Activated naive CD4-positive, alpha-beta T cell (primary cell): ENCODE measurements around the gene TRIM32.

Experiments
- DNase-seq, 4 experiments: peaks; one replicate each; lab custom pipeline; 2025; lab: John Stamatoyannopoulos, UW

Gene TRIM32

DNA sequence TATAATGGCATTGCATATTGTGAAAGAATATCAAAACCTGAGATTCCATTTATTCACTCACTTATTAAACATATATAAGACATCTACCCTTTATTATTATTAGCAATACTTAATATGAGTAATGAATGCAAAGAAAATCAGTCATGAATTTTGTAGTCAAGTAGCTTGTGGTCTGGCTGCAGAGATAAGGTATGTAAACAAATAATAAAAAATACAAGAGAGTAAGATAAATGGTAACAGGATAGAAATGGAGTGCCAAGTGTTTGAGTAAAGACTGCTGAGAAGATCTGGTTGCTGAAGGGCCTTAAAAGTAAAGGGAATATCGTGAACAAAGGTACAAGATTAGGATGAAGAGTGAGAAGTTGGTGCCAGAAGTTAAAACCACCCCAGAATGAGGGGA, 18.4 kb downstream of the TRIM32 start:
- DNase-seq = no peak

DNA sequence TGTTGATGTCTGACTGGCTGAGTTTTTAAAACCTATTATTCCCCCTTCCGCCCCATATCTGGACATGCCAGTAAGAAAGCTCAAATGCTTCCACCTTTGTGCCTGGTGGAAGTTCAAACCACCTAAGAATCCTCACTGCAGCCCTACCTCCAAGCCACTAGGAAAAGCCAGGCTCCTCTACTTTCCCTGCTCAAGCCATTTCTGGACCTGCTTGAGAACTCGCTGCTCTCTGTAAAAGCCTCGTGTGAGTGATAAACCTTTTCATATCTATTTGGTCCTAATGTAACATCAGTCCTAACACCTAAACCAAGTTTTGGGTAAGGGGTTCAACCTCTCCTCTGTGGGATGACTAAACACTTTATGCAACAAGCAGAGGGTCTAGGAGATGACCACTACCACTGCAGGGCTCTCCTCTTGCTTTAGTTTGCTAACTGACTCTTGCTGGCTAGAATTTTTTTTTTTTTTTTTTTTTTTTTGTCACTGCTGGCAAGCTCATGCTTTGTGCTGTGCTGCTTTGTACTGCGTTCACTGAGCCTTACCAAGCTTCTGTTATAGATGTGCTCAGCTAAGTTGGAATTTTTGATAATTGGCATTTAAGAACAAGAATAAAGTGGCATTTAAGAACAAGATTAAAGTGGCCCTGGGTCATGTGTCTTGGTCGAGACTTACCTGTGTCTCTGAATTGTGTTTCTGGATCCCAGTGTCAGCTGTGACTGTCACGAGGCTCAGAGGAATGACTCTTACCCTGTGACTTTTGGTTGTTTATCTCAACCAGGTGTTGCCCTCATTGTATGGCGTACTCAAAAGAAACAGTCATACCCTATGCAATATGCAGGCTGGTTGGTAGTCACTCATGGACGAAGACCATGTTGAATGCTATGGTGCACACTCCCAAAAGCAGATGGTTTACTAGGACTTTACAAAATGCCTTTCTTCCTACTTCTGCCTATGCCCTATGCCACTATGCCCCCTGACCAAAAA, 19.5 kb downstream of the TRIM32 start:
- DNase-seq = no peak

DNA sequence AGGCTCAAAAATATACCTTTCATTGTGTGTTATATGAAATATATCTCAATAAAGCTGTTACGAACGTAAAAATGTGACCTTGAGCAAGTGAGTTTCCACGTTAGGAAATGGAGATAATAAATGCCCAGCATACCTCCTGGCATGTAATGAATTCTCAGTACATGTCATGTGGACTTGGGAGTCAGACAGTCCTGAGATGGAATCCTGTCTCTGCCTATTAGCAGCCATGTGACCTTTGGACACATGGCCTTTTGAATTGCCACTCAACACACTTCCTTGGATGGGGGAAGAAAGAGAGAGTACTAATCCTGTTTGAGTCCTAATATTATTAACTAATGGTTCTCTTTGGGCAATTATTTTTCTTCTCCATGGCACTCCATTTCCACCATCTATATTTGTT, 25.7 kb downstream of the TRIM32 start:
- no peak for DNase-seq

DNA sequence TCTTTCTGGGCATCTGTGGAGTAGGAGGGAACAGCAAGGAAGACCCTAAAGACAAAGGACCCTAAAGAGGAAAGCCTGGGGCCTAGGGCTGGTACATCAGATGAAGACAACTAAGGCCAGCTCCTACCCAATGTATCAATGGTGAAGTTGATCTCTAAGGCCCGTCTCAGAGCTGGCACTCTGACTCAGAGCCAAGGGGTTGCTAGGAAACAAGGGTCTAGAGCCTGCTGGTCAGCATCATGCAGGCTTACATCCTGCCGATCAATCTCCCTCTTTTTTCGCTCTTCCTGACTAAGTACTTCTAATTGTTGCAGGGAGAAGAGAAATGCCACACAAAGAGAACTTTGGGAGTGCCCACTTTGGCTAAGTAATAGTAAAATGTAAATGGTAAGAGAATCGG, 26.2 kb downstream of the TRIM32 start:
- DNase-seq = no peak

DNA sequence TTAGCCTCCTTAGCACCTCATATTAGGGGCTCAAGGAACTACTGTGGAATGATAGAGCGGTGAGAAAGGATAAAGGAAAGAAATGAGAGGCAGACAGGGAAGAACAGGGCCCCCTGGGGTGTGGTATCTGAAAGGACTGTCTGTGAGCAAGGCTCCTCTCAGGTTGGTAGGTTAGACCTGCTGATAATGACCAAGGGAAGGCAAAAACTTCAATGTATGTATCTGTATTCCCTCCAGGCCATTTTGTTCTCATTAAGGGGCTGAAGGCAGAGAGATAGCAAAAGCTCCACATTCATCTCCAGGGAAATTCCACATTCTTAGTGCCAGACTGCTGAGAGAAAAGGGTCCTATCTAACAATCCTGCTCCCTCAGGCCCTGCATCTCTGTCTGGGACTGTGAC, 28.6 kb downstream of the TRIM32 start:
- no peak for DNase-seq

DNA sequence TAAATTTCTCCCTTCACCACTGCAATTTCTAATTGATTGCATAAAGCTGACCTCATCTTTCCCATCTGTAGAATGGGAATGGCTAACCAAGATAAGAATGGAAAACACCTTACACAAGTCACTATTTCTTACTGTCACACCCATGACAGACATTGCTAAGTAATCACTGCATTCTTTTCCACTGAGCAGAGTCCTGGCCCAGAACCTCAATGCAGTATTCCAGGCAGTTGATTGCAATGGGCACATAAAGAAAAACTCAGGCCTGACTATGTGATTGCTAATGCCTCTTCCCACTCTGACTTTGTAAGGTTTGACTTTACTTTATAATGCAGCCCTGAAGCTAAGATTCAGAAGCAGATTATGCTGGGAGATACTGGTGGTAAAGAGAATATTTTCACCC, 29.3 kb downstream of the TRIM32 start:
- DNase-seq = no peak

DNA sequence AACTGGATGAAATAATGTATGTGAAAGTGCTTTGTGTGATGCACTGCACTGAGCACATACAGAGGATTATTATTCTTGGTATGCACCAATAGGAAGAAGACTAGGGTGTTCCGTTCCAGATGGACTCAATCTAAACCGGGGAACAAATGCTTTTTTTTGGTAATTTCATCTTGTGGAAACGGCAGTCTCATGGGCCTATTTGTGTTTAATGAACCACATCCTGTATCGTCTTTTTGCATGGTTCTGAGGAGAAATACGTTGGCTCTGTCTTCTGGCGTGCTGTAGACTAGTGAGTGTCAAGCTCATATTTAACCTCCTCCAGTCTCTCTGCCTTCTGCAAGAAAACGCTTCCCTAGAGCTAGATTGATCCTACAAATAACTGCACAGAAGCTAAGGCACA, 30.0 kb downstream of the TRIM32 start:
- no peak for DNase-seq

DNA sequence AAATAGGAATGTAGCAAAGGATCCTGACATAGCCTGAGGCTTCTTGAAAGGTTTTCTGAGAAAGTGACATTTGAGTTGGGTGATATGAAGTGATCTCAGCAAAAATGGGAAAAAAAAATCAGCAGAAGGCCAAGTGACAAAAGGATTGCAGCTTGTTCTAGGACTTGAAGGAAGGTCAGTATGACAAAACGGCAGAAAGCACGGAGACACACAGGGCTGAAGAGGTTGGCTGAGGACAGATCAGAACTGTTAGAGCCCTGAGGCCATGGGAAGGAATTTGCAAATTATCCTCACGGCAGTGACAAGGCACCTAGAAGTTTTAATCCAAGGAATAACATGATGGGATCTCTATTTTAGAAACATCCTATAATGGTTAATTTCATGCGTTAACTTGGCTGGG, 31.0 kb downstream of the TRIM32 start:
- no peak for DNase-seq

DNA sequence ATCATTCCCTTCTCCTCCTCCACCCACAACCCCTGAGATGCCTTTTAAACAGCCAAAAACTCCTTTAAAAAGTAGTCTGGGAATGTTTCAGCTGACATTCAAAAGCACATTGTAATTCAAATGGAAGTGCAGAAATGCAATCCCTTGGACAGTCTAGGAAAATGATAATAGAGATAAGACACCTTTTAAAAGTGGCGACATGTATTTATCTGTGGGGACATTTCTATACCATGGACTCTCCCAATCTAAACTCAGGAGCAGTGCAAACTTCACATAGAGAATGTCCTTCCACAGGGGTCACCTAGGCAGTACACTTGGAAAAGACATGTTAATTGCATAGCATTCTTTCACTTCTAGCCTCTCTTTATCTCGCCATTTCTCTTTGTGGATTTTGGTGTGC, 33.0 kb downstream of the TRIM32 start:
- no peak for DNase-seq

DNA sequence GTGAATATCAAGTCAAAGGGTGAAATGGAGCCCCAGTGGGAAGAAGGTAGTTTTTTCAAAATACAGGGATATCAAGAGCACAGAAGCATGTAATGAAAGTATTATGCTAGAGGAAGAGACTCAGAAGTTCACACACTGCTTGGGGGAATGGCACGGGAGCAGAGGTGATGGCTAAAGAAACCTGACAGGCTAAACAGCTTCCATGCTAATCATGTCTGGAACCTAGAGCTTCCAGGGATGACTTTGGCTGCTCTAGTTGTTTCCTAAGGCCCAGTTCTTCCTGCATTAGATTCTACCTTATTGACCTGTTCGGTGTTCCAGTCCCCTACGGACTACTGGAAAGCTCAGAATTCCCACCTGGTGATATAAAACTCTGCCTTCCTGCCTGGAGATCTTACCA, 34.3 kb downstream of the TRIM32 start:
- DNase-seq = no peak

DNA sequence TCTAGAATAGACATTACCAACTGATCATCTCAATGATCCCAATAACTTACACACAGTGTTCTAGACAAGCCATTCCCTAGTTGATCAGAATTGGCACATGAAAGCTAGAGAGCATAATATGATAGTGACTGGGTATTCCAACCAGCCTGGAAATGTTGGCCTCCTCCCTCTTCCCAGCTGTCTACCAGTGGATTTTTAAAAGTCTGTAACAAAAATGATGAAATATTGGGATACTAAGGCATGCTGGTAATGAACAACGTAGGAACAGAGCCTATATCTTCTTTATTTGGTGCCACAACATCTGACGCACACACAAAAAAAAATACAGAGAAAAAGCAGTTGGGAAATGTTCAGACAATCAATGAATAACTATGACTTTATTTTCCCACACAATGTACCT, 34.8 kb downstream of the TRIM32 start:
- no peak for DNase-seq

DNA sequence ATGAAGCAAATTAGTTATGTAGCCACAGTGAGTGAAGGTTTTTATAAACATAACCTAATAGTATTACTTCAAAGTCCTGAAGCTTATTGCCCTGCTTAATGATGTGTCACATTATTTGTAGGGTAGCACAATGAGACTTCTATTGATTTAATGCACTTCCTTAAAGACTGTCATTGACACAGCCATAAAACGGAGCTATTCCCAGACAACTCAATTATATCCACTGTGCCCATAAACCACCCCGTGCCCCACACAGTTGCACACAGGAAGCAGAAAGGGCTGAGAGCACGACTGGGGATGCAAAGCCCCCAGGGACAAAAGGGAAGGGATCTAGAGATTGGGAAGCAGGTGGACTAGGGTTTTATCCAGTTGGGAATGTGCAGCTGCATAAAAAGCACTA, 37.0 kb downstream of the TRIM32 start:
- DNase-seq = no peak

DNA sequence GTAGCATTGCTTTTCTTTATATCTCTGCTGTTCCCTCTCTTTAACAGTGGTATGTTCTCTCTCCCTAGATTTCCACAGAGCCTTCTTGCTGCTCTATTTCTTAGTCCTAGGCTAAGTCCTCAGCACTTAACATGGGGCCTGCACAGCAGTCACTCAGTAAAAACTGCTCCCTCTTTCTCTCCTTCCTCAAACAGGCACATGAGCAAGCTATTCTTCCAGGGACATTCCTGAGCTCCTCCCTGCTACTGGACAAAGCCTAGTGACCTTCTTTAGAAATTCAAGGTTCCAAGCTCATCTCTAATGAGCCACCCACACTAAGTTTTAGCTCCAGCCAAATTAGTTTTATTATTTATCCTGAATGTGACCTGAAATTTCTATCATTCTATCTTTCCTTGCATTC, 39.5 kb downstream of the TRIM32 start:
- DNase-seq = no peak

DNA sequence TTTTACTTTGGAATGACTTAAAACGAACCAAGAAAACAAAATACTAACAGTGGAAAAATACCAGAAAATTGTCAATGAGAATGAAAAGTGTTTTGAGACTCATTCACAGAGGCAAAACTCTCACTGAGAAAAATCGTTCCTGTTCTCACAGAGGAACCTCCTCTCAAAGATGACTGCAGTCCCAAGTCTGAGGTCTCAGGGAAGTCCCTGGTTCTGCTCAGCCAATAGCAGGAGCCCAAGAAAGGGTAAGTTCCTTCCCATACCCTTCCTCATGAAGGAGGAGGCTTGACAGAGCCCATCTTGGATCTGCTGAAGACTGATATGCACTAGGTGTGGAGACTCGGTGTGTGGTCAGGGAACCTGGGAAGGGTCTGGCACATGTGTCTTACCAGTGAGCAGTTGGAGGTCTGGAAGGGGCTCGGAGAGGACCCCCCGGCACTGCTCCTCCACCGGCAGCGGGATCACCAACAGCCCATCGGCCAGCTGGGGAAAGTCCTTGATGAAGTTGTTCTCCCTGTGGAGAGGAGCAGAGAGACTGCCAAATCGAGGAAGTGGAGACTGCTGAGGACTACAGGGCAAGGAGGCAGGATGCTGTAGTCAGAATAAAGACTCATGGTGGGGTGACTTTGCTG, 46.0 kb downstream of the TRIM32 start:
- DNase-seq = no peak

DNA sequence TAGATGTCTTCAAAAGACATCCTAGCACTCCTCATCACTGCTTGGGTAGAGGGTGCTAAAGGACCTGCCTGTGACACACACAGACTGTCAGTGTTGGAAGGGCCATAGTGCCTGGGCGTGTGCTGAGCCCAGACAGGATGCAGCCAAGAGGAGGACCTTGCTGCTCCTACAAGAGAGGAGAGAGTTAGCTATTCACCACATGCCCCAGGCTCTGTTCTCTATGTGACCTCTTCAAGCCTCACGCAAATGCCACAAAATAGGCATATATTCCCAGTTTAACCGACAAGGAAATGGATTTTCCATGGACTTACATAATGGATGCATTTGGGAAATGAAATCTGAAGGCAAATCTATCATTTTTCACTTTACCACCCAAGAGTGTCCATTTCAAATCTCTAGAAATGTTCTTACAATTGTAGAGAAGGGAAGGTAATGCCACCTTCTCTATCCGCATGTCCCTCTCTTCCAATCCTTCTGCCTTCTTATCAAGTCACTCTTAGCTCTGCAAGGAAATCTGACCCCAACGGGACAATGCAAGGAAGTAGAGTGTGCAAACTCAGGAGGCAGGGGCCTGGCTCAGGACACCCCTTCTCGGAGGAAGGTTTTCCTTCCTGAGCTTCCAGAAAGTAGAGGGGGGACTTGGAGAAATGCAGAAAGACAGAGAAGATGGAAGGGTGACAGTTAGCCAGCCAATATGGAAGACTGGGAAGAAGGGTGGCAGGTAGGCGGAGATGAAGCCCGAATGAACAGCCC, 49.5 kb downstream of the TRIM32 start:
- no peak for DNase-seq

DNA sequence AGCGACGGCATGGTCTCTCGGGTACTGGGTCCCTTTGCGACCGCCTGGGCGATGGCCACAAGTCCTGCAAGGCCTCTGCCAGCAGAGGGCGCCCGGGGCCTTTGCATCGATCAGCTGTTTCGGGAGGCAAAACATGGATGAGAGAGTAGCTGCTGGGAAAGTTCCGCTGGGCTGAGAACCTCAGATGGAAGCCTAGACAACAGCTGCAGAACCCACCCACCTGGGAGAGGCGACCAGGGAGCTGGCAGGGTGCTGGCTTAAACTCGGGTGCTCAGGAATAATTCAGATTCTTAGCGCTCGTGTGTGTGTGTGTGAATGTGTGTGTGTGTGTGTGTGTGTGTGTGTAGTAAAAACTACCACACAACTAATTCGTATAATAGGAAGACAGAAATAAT, 50.0 kb downstream of the TRIM32 start:
- DNase-seq = peak in 2 of 4 experiments; percentile 1 to 3

DNA sequence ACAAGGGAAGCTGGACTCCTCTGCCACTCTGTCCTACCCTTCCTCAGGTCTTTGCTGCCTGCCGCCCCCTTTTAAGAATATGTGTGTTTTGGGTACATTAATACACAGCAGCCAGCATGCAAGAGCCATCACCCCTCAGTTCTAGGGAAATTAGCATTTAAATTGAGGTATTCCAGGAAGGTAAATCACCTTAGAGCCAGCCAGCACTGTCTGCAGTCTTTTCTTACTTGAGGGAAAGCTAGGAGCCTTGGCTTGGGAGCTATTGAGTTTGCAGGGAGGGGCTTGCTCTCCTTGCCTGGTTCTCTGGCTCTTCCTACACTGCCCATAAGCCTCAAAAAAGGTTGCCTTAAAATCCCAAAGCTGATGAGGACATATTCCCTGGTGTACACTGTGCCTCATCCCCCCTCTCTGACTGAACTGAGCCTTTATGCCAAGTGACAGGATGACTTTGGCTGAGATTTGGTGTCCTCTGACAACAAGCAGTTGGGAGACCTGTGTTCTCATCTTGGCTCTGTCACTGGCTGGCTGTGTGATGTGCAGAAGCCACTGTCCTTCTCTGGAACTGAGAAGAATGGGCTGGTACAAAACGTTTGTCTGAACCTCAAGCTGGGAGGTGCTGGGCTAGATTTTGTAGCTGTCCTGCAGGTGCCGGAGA, 54.1 kb downstream of the TRIM32 start:
- no peak for DNase-seq

DNA sequence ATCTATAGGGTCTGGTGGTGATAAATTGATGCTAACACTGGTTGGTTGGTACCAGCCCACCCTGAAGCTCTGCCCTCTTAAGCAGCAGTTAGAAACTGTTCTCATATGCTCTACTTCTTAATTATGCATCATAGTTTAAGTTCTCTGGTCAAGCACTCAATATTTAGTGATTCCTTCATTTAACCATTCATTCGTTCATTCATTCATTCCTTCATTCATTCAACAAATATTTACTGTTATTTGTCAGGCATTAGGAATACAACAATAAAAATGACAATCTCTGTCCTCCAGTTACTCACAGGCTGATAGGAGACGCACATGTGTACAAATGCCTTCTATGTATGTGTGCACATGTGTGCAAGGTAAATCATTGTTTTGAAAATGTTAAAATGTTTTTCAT, 54.6 kb downstream of the TRIM32 start:
- no peak for DNase-seq

DNA sequence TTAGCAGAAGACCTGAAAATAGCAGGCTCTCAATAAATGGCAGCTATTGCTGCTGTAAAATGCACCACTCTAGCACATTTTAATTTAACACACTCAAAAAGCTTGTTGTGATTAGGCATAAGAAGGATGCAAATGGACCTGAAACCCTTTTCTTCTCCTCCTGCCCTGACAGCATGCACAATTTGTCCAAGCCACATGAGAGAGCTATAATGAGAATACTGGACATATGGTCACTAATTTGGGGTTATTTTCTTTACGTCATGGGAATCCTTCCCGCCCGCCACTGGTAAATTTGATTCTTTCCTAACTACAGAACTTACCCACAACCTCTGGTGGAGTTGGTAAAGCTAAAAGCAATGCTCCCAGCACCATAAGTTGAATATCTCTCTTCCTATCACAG, 62.1 kb downstream of the TRIM32 start:
- DNase-seq = no peak

DNA sequence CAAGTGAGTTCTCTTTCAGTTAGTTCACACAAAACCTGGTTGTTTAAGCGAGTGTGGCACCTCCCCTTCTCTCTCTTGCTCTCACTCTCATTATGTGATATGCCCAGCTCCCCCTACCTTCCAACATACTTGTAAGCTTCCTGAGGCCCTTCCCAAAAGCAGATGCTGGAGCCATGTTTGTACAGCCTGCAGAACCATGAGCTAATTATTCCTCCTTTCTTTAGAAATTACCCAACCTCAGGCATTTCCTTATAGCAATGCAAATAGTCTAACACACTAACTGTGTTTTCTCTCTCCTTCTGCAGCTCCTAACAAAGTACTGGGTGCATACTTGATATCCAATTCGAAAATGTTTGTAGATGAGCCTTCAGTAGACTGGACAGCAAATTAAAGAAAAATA, 62.7 kb downstream of the TRIM32 start:
- DNase-seq = no peak

DNA sequence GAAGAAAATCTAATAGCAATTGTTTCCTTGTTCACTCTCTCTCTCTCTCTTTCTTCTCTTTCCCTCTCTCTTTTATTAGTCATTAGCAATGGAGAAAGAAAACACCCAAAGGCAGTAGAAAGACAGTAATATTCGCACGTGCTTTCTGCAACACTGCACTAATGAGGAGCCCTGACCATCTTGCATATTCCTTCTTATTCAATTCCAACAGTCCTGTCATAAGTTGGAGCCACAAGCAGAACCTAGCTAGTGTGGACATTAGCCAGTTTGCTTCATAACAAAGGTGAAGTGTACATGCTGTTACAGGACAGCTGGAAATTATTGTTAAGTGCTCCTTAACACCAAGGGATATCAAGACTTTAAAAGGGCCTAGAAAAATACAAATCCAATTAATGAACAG, 63.4 kb downstream of the TRIM32 start:
- no peak for DNase-seq
